ENCODE data around the gene BANP.
"Not testable (repeated sequence)": the region's sequence is repeated elsewhere in the genome, so short reads cannot be mapped to it uniquely, and the experiment has no call there.

Gene BANP

GRCh38 chr16:88033003-88033740, 81.9 kb downstream of the BANP start:
- DNase-seq = not testable (repeated sequence)

- no peak for DNase-seq
Measured at GRCh38 chr16:88034770-88035169, 83.5 kb downstream of the BANP start.

GRCh38 chr16:88035292-88035691, 84.1 kb downstream of the BANP start:
- no peak for DNase-seq

DNA sequence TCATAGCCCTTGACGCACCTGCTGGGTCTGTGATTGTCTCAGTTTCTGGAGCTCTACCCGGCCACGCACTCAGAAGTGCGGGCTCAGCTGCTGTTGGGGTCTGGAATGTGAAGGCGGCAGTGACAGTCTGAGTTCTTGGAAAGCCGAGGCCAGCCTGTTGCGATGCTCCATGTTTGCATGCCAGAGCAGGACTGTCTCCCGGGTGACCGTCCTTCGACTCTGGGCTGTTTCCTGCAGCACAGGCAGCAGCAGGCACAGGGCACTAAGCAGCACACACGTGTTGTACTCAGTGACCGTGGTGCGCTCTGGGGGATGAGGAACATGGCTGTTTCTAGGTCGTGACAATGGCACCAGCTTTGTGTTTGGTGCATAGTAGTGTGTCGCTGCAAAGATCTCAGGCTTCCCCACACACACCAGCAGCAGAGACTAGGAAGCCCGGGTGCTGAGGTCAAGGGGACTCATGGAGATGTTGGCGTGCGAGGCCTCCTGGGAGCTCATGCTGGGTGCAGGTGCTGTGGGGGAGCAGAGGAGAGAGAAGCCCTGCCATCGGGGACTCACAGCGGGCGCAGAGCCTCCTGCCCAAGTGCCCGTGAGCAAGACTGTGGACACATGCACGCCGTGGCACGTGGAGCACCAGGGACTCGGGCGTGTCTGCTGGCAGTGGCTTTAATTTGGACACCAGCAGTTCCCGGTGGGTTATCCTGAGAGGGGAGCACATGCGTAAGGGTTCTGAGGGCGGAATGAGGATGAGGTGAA, 84.8 kb downstream of the BANP start:
- not testable (repeated sequence) for DNase-seq

DNA sequence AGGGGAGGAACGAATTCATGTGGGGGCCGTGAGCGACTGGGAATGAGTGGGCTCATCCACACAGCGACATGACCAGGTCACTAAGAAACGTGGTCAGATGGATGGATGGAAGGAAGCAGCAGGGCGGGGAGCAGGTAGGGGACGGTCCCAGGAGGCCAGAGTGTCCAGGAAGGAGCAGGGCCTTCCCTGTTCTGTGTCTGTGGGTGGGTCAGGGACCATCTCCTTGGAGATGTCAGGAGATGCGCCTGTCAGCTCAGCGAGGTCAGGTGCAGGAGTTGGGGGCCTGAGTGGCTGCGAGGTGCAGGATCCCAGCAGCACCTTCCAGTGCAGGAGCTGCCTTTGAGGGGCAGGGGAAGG, 85.4 kb downstream of the BANP start:
- DNase-seq = not testable (repeated sequence)

- DNase-seq = not testable (repeated sequence)
Measured at GRCh38 chr16:88037359-88037758, 86.1 kb downstream of the BANP start.

DNA sequence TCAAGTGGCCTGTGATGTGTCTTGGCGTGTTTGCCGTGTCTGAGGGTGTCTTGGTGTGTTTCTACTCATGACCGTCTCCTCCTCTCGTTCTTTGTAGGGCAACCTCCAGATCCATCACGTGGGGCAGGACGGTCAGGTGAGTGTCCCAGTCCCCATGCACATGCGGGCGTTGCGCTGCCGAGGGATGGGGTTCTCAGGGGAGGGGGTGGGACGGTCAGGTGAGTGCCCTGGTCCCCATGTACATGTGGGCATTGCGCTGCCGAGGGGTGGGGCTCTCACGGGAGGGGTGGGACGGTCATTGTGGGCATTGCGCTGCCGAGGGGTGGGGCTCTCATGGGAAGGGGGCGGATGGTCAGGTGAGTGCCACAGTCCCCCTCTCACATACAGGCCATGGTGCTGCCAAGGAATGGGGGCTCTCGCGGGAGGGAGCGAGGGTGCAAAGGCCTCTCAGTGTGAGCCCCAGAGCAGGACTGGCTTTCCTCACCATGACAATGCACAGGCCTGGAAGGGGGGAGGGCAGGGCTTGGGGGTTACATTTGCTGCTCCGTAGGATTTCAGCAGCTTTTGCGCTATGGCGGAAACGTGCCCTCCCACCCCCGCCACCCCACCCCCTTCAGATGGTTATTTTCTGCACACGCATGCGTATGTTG, 86.8 kb downstream of the BANP start:
- DNase-seq = not testable (repeated sequence)

DNA sequence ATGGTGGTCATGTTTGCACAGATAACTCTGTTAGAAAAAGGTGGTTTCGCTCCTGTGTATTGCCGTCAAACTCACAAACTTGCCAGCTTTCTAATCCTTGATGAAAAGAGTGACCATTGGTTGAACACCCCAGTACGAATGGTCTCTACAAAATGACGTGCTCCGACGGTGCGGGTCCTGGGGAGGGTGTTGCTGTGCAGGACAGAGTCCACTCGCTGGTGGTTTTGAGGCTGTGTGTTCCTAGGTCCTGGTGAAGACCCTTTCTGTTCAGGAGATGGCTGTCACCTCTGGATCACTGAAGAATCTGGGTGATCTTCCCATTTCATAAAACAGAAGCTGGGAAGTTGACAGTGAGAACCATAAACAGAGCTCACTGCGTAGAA, 87.3 kb downstream of the BANP start:
- not testable (repeated sequence) for DNase-seq

- DNase-seq = no peak
Measured at GRCh38 chr16:88039591-88039990, 88.4 kb downstream of the BANP start.

DNA sequence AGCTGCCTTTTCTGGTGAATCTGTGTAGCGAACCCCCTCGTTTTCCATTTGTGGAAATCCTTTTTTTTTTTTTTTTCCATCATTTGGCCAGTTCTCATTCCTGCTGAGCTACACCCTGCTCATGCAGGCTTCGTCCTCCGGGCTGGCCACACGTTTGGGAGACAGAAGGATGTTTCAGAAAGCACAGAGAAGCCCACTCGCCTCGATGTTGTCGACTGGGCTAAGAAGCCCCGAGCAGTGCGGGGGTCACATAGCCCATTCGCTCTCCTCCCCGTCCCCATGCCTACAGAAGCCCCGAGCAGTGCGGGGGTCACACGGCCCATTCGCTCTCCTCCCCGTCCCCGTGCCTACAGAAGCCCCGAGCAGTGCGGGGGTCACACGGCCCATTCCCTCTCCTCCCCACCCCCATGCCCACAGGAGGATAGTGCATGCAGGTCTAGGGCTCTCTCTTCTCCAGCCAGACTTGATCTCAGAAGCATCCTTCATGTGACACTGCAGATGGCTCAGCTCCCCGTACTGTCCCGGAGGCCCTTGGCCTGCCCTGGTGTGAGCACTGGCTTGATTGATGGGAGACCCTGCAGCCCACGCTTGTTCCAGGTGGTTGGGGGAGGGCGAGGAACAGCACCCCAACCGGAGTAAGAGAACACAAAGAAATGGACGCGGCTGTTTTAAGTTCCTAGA, 89.1 kb downstream of the BANP start:
- not testable (repeated sequence) for DNase-seq

DNA sequence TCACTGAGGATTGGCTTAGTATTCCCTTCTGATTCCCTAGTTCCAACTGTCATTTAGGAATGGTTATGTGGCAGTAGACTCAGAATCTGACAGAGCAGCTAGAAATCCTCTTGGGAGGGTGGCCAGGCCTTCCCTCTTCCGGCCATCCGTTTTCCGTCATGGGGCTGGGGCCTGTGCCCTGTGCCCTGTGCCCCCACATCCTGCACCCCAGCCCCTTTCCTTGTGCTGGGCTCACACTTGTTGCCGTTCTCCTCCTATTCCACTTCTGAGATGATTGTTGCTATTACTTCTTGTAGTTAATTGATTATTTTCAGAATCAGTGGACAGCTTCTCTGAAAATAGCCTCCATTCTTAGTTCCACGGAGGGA, 89.6 kb downstream of the BANP start:
- not testable (repeated sequence) for DNase-seq

- not testable (repeated sequence) for DNase-seq
Measured at GRCh38 chr16:88041506-88041905, 90.3 kb downstream of the BANP start.

DNA sequence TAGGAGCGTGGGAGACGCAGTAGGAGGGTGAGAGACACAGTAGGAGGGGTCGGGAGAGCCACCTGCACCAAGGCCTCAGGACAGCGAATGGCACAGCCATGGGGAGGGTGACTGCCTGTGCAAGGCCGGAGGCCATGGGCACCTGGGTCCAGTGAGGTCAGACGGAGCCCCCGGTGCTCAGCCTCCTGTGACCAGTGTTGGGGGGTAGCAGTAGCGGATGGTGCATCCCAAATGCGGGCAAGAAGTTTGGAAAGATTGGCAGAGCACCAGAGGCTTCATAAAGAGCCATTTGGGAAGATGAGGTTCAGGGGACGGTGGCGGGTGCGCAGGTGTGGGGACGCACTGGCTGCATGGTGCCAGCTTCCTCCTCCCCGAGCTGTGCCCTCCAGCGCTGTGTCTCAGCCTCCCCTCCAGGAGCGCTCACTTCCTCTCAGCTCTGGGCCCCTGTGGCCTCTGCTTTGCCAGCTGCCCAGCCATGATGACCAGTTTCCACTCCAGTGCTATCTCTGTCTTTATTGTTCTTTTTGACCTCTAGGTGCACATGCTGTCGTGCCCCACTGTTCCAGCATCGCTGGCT, 90.8 kb downstream of the BANP start:
- not testable (repeated sequence) for DNase-seq

DNA sequence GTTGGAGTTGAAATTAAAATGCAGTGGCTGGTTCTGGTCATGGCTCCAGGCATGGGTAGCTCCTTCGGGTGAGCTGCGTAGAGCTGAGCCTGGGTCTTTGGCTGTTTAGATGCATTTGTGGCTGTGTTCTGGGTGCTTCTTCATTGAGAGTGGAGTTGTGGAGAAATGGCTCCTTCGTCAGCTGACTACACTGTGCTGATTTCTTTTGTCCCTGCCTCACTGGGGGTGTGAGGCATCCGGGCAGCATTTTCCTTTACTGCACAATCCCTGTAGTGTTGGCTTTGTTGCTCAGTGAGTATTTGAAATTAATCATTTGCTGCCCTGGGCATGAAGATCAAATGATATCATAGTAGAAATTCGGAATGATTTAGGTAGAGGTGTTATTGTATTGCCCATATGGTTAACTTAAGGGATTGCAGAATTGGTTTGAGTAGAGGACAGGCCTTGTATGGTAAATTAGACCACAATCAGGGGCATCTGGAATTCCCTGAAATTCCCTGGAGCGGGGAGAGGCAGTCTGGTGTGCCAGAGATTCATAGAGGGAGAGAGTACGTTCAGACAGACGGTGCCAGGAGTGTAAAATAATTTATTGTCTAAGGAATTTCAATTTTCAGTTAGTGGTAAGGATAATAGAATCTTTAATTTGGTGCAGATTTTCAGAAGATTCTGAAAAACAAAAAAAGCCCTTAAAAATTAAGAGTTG, 92.1 kb downstream of the BANP start:
- DNase-seq = not testable (repeated sequence)

- DNase-seq = not testable (repeated sequence)
Measured at GRCh38 chr16:88044121-88044581, 92.9 kb downstream of the BANP start.

DNA sequence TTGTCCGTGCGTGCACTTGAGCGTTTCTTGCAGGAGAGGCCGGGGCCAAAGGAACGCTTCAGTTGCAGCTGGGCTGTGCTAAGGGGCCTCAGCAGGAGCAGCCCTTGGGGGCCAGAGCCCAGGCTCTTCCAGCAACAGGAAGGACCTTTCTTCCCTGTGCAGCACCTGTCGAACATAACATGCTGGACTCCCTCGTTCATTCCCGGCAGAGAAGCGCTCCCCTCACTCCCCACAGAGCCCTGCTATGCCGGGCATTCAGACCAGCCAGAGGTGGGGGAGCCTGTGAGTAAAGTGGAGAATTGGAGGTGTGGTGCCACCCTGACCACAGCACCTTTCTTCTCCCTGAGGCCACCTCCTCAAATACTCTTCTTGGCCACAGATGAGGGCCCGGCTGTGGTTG, 94.1 kb downstream of the BANP start:
- DNase-seq = not testable (repeated sequence)

- DNase-seq = no peak
Measured at GRCh38 chr16:88045820-88046303, 94.6 kb downstream of the BANP start.

DNA sequence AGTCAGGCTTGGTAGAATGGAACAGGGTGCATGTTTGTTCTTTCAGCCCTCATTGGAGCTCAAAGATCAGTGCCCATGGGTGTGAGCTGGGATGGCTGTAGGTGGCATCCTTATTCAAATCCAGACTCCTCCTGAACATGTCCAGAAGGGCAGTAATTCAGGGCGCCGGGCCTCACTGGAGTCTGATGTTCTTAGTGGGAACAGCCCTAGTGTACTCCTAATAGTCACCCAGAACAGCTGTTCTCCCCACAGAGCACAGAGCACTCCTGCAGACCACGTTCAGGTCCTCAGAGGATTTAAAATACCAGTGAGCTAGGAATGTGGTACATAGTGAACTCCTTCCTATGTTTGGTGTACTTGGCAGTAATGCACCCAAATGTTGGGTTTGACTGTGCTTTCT, 96.2 kb downstream of the BANP start:
- DNase-seq = no peak

DNA sequence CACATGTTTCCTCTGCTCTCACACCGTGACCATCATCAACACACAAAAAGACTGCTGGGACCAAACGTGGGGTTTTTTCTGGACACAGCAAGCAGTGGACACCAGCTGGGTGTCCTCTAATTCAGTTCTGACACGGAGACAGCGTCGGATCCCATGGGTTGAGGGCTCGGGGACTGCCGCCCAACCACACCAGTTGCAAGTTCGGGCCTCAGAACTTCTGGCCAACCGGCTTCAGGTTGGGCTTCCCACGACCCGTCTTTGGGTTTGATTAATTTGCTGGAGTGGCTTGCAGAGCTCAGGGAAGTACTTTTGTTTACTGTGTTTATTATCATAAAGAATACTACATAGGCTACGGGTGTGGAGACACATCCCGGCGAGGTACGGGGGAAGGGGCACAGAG, 97.8 kb downstream of the BANP start:
- DNase-seq = no peak

GRCh38 chr16:88049561-88050545, 98.6 kb downstream of the BANP start:
- DNase-seq = no peak

Data from NCI-H2081 (cell line).